ENCODE measurements around the gene MSH6.
A peak's percentile ranks its signal among the peaks of the same experiment; 100 is the strongest.
"Not testable (repeated sequence)": the region's sequence is repeated elsewhere in the genome, so short reads cannot be mapped to it uniquely, and the experiment has no call there.

MSH6 gene

DNA sequence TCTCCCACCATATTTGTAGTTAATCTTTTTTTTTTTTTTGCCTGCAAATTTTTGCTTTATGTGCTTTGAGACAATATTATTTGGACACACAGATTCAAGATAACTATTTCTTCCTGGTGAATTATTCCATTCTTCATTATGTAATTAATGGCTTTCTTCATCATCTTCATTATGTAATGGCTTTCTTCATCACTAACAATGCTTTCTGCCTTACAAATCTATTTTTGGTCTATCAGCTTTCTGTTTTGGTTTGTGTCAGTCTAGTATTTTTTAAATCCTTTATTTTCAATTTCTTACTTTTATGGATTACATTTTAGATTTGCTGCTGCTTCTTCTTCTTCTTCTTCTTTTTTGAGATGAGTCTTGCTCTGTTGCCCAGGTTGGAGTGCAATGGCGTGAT lies 60.5 kb downstream of the MSH6 start:
- no peak for DNase-seq

DNA sequence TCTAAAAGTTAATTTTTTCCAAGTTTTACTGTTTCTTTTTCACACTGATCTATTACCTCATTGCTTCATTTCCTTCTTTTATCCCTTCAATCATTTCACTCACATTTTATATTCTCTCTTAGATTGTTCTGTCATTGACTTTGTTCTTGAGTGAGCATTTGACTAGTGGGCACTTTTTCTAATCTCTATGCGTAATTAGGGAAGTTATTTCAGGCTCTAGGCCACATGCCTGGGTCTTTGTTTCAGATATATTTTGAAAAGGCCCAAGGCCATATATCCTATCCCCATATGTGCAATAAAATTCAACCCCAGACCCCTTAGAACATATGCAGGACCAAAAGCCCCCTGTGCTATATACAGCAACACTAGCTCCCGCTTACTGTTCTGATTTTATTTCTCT lies 61.2 kb downstream of the MSH6 start:
- DNase-seq = peak in 1 of 4 experiments; percentile 9

DNA sequence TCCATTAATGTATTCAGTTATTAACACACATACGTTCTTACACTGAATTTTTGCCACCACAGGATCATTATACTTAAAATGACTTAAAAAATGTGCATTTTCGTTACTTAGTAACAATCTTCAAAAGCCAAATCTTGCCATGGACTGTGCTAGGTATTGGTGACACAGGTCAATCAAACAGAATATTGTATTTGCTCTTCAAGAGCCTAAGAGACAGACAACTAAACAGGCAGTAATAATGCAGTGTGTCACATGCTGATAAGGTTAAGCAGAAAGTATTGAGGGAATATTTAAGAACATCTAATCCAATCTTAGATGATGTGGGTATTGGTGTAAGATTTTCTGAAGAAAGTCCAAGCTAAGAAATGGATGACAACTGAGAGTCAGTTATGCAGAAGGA lies 66.4 kb downstream of the MSH6 start:
- DNase-seq = no peak

DNA sequence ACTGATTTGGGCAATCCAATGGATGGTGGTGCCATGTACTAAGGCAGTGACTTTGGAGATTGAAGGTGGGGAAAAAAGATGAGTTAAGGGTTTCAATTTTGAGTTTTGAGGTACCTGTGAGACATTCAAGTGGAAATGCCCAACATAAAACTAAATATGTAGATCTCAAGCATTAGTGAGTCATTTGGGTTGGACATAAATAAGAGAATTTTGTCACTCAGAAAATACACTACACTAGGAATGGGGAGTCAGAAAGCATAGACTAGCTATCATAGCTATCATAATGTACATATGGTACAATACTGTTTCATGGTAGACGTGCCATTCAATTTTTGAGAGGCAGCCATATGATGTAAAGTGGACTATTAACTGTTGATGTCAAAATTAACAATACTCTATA lies 67.3 kb downstream of the MSH6 start:
- no peak for DNase-seq

DNA sequence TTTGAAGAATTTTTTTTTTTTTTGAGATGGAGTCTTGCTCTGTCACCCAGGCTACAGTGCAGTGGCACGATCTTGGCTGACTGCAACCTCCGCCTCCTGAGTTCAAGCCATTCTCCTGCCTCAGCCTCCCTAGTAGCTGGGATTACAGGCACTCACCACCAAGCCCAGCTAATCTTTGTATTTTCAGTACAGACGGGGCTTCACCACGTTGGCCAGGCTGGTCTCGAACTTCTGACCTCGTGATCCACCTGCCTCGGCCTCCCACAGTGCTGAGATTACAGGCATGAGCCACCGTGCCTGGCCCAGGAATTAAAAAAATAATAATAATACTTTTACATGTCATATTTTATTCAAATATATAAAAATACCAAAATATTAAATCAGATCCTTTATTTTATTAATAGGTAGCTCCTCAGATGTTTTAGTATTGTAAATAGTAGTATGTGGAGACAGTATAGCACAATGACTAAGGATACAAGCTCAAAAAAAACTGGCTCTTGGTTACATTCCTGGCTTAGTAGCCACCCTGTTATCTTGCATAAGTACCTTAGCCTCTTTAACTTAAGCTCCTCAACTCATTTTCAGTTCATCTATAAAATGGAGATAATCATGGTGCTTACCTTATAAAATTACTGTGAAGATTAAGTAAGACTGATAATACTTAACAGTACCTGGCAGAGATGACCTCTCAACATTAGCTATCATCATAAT lies 70.3 kb downstream of the MSH6 start:
- DNase-seq = not testable (repeated sequence)

Measured in suppressor macrophage (primary cell).